ENCODE results near the gene LGI2. TPM values are rescaled to one million over a fixed set of nuclear protein-coding genes. Genes with fewer than 3 reads are reported as not detected.
A peak's percentile ranks its signal among the peaks of the same experiment; 100 is the strongest.

Gene LGI2
- polyA plus RNA-seq, 1 of the 3 experiments (the other 2 are of a cell fraction): not detected

DNA sequence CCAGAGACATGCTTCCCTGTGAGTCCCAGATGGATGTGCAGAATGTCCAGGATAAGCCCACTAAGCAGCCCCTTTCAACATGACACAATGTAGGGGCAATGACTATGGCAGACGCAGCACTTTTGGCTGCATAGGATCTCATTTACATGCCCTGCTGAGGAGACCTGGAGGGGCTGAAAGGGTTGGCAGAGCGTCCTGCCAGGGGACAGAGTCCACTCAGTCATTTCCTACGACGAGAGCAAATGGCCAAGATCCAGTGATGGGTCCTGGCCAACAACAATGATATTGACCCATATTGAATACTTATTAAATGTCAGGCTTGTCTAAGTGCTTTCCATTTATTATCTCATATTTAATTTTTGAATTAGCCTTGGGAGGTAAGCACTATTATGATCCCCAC is 41.4 kb downstream of the LGI2 start:
- Histone ChIP-seq H3K4me3 (ENCODE audit: low read depth in 2 of 2, low read length in 1 of 2) (no peak overlapping the region), H3K36me3 (replicated peaks in 1 of 2; ENCODE audit: control insufficient read depth in 1 of 2, insufficient read depth in 2 of 2, low read length in 1 of 2) (no peaks in the 10 kb centered on the region), H2AFZ (ENCODE audit: low read depth) (no peak overlapping the region), H3K27ac (ENCODE audit: low read depth in 2 of 2, low read length in 1 of 2) (no peak overlapping the region), H3K9me2 (no peaks in the 10 kb centered on the region), H3K79me2 (ENCODE audit: insufficient read depth) (no peaks in the 10 kb centered on the region), H4K20me1 (ENCODE audit: insufficient read depth) (no peaks in the 10 kb centered on the region), H3K27me3 (ENCODE audit: insufficient read depth) (no peaks in the 10 kb centered on the region; the same call in 1 of the 2 replicates), H3K9ac (no peak overlapping the region), H3F3A (replicated peaks; ENCODE audit: insufficient read depth) (no peaks in the 10 kb centered on the region), H3K9me3 (0 out of 2 replicates have a peak, but pooled peaks cover 5% of the 10 kb centered on the region), H3K4me1 (ENCODE audit: control insufficient read depth in 1 of 2, insufficient read depth in 2 of 2, low read depth in 1 of 2, low read length in 1 of 2) (no peaks in the 10 kb centered on the region), H3K4me2 (no peak overlapping the region)
- no peak for TF ChIP-seq TAF1 (IDR thresholded peaks at IDR 0.05; ENCODE audit: borderline replicate concordance, low read depth, low read length)
- POLR2A ChIA-PET: no interaction called here
- 26% methylated on average over 4 of the region's 4 CpGs for WGBS (ENCODE audit: low lambda C conversion rate)
- no peak for DNase-seq
- CTCF ChIA-PET: interaction anchor here (0.7 to 4.3 kb wide), 2 partner anchors 9 to 206 kb away, joined by 3 to 27 read pairs; no protein-coding TSS in a partner anchor

GRCh38 chr4:24988776-24989175 is 42.0 kb downstream of the LGI2 start:
- Histone ChIP-seq H3K4me3 (ENCODE audit: low read depth in 2 of 2, low read length in 1 of 2) (no peak overlapping the region), H3K79me2 (ENCODE audit: insufficient read depth) (no peaks in the 10 kb centered on the region), H3K4me2 (no peak overlapping the region), H3K36me3 (replicated peaks in 1 of 2; ENCODE audit: control insufficient read depth in 1 of 2, insufficient read depth in 2 of 2, low read length in 1 of 2) (no peaks in the 10 kb centered on the region), H3K27me3 (ENCODE audit: insufficient read depth) (no peaks in the 10 kb centered on the region; the same call in 1 of the 2 replicates), H3K9me2 (no peaks in the 10 kb centered on the region), H3K27ac (ENCODE audit: low read depth in 2 of 2, low read length in 1 of 2) (no peak overlapping the region), H3K9me3 (0 out of 2 replicates have a peak, but pooled peaks cover 5% of the 10 kb centered on the region), H3K4me1 (ENCODE audit: control insufficient read depth in 1 of 2, insufficient read depth in 2 of 2, low read depth in 1 of 2, low read length in 1 of 2) (no peaks in the 10 kb centered on the region), H3F3A (replicated peaks; ENCODE audit: insufficient read depth) (no peaks in the 10 kb centered on the region), H4K20me1 (ENCODE audit: insufficient read depth) (no peaks in the 10 kb centered on the region), H2AFZ (ENCODE audit: low read depth) (no peak overlapping the region), H3K9ac (no peak overlapping the region)
- TF ChIP-seq TEAD4 (IDR thresholded peaks at IDR 0.05; ENCODE audit: borderline replicate concordance, insufficient read depth): no peak
- no peak for TF ChIP-seq NRF1 (IDR thresholded peaks at IDR 0.05; ENCODE audit: low read depth, low read length)
- TF ChIP-seq, protein P1, sequence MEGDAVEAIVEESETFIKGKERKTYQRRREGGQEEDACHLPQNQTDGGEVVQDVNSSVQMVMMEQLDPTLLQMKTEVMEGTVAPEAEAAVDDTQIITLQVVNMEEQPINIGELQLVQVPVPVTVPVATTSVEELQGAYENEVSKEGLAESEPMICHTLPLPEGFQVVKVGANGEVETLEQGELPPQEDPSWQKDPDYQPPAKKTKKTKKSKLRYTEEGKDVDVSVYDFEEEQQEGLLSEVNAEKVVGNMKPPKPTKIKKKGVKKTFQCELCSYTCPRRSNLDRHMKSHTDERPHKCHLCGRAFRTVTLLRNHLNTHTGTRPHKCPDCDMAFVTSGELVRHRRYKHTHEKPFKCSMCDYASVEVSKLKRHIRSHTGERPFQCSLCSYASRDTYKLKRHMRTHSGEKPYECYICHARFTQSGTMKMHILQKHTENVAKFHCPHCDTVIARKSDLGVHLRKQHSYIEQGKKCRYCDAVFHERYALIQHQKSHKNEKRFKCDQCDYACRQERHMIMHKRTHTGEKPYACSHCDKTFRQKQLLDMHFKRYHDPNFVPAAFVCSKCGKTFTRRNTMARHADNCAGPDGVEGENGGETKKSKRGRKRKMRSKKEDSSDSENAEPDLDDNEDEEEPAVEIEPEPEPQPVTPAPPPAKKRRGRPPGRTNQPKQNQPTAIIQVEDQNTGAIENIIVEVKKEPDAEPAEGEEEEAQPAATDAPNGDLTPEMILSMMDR (IDR thresholded peaks at IDR 0.05): peak; percentile 38
- no peak for TF ChIP-seq RFX5 (IDR thresholded peaks at IDR 0.05; ENCODE audit: low read length)
- no peak for TF ChIP-seq GATA2 (CRISPR knock-in tag; IDR thresholded peaks at IDR 0.05)
- TF ChIP-seq RAD21 (IDR thresholded peaks at IDR 0.05; ENCODE audit: low read length): peak; percentile 23; the same call in 1 of the 2 replicates
- TF ChIP-seq EP300 (IDR thresholded peaks at IDR 0.05; ENCODE audit: borderline replicate concordance in 1 of 2, low read depth in 1 of 2, low read length in 1 of 2): no peak
- no peak for TF ChIP-seq POLR2AphosphoS5 (IDR thresholded peaks at IDR 0.05; ENCODE audit: low read depth, low read length)
- TF ChIP-seq PBX3 (IDR thresholded peaks at IDR 0.05): no peak
- 0% methylated on average over 1 of the region's 1 CpG for WGBS (ENCODE audit: low lambda C conversion rate)
- CTCF ChIA-PET: interaction anchor here (1.1 kb wide), 1 partner anchor 9 kb away, joined by 3 read pairs; no protein-coding TSS in a partner anchor
- DNase-seq: no peak
- POLR2A ChIA-PET: no interaction called here

Measured in SK-N-SH (cell line).